Omental fat pad (tissue), 4 donors: ENCODE data around the gene PRSS21. TPM values are rescaled to one million over a fixed set of nuclear protein-coding genes. Genes with fewer than 3 reads are reported as not detected.

Experiments
- ATAC-seq: fragments of 150-250 bp; one replicate; pipeline ENCODE4 v1.9.1; 2016; ENCODE audit warnings: mild to moderate bottlenecking, moderate library complexity; ENCODE audit not compliant: low FRiP score
- DNase-seq: peaks from one replicate; pipeline ENCODE4 v3.0.0-alpha.2; 2019; ENCODE audit warnings: low spot score
- CTCF ChIP-seq, 3 donors: fragments of 450-650 bp; IDR thresholded peaks; one replicate each; pipeline ENCODE4 v1.5.1; 2016 to 2017; ENCODE audit warnings: antibody characterized with exemption in 3 of 3, mild to moderate bottlenecking in 3 of 3, moderate library complexity in 2 of 3
- small RNA-seq: library from RNA; depleted of rRNA; stranded (forward); fragments of <200 nt; gene quantifications from one replicate; pipeline ENCODE3, GENCODE V24; 2016
- total RNA-seq, 4 donors: library from RNA; depleted of rRNA; stranded (reverse); fragments of >200 nt; gene quantifications; one replicate each; pipeline ENCODE4 v1.1.0, GENCODE V29; 2016

PRSS21 gene
- total RNA-seq, 4 donors from 2014 or later = 0.65 to 1.0 TPM; not detected in 2

GRCh38 chr16:2859686-2860265 is 42.7 kb downstream of the PRSS21 start:
- no peak for TF ChIP-seq CTCF (IDR thresholded peaks at IDR 0.05)
- no peak for ATAC-seq
- no peak for DNase-seq

GRCh38 chr16:2860826-2861567 is 44.0 kb downstream of the PRSS21 start:
- DNase-seq = no peak
- TF ChIP-seq CTCF (IDR thresholded peaks at IDR 0.05) = no peak
- ATAC-seq = no peak

GRCh38 chr16:2865651-2866050 is 48.6 kb downstream of the PRSS21 start:
- ATAC-seq (no peak), DNase-seq (no peak)
- TF ChIP-seq CTCF (IDR thresholded peaks at IDR 0.05) = no peak

- DNase-seq (no peak), ATAC-seq (no peak)
- no peak for TF ChIP-seq CTCF (IDR thresholded peaks at IDR 0.05)
Measured at GRCh38 chr16:2866431-2866830, 49.4 kb downstream of the PRSS21 start.

GRCh38 chr16:2867661-2867986 is 50.6 kb downstream of the PRSS21 start:
- DNase-seq = no peak
- no peak for TF ChIP-seq CTCF (IDR thresholded peaks at IDR 0.05)
- ATAC-seq = no peak

GRCh38 chr16:2867987-2868789 is 51.2 kb downstream of the PRSS21 start:
- peak; percentile 97 for ATAC-seq
- TF ChIP-seq CTCF (IDR thresholded peaks at IDR 0.05) = peak in 2 of 3 donors; percentile 67 to 92
- DNase-seq = peak; percentile 97

Small RNA genes within 50 kb of the gene (small RNA-seq; reads per million reads assigned to genes)
- gene SNORA3C = not detected

Other genes with a start within 250 kb of the PRSS21 start
- gene KCTD5, start 134.7 kb upstream of the PRSS21 start, total RNA-seq = 10 to 100 TPM; 10.9 to 21.1 (median 20.1) TPM
- gene PRSS27, start 97.0 kb upstream of the PRSS21 start, total RNA-seq = 1 to 10 TPM in 2 of 4 donors, under 1 TPM in 2; 0.65 to 1.2 (median 1.0) TPM
- gene SRRM2, start 64.6 kb upstream of the PRSS21 start, total RNA-seq = 100 to 1,000 TPM; 230 to 465 (median 368) TPM
- gene ELOB, start 40.0 kb upstream of the PRSS21 start, total RNA-seq = 100 to 1,000 TPM; 181 to 341 (median 323) TPM
- gene PRSS33, start 29.7 kb upstream of the PRSS21 start, total RNA-seq = not detected
- gene PRSS41, start 18.8 kb upstream of the PRSS21 start, total RNA-seq = not detected
- gene ZG16B, start 13.1 kb downstream of the PRSS21 start, total RNA-seq = 1 to 10 TPM in 1 of 4 donors, not detected in 3; 1.0 TPM
- not detected for gene PRSS22, start 40.9 kb downstream of the PRSS21 start, total RNA-seq
- 10 to 100 TPM; 22.1 to 78.7 (median 37.3) TPM for gene FLYWCH2, start 66.0 kb downstream of the PRSS21 start, total RNA-seq
- gene FLYWCH1, start 94.7 kb downstream of the PRSS21 start, total RNA-seq = 10 to 100 TPM; 14.8 to 45.6 (median 26.6) TPM
- gene KREMEN2, start 147.0 kb downstream of the PRSS21 start, total RNA-seq = not detected
- gene PAQR4, start 152.1 kb downstream of the PRSS21 start, total RNA-seq = 1 to 10 TPM; 1.9 to 6.8 (median 3.5) TPM
- 1 to 10 TPM in 1 of 4 donors, under 1 TPM in 2, not detected in 1; 0.25 to 1.7 (median 0.79) TPM for gene PKMYT1, start 163.2 kb downstream of the PRSS21 start, total RNA-seq
- gene CLDN9, start 195.7 kb downstream of the PRSS21 start, total RNA-seq = under 1 TPM in 2 of 4 donors, not detected in 2; 0.24 to 0.63 TPM
- gene CLDN6, start 200.9 kb downstream of the PRSS21 start, total RNA-seq = not detected
- gene TNFRSF12A, start 203.1 kb downstream of the PRSS21 start, total RNA-seq = 100 to 1,000 TPM in 2 of 4 donors, 10 to 100 TPM in 1, 1 to 10 TPM in 1; 9.0 to 465 (median 94.3) TPM
- 10 to 100 TPM in 3 of 4 donors, 1 to 10 TPM in 1; 8.5 to 20.6 (median 13.1) TPM for gene HCFC1R1, start 206.7 kb downstream of the PRSS21 start, total RNA-seq
- gene THOC6, start 206.8 kb downstream of the PRSS21 start, total RNA-seq = 10 to 100 TPM; 15.7 to 33.9 (median 26.7) TPM
- gene BICDL2, start 219.7 kb downstream of the PRSS21 start, total RNA-seq = under 1 TPM in 1 of 4 donors, not detected in 3; 0.47 TPM
- 10 to 100 TPM in 1 of 4 donors, 1 to 10 TPM in 3; 1.2 to 38.8 (median 2.2) TPM for gene MMP25, start 229.3 kb downstream of the PRSS21 start, total RNA-seq
- 10 to 100 TPM; 16.5 to 73.0 (median 25.6) TPM for gene IL32, start 248.4 kb downstream of the PRSS21 start, total RNA-seq